T-helper 1 cell treated with Interleukin-12 subunit alpha and Interleukin-12 subunit beta and Interleukin-4 antibody, amounts not matched to agents 30 ng/mL and 1 ng/mL, for 36 hours (primary cell): ENCODE measurements around the gene NUTM2A. TPM values are rescaled to one million over a fixed set of nuclear protein-coding genes. Genes with fewer than 3 reads are reported as not detected.
"Not testable (repeated sequence)": the region's sequence is repeated elsewhere in the genome, so short reads cannot be mapped to it uniquely, and the experiment has no call there.

Source experiments
- intact Hi-C: fragments of 100-400 bp; cut with micrococcal nuclease; formaldehyde crosslinking; loops from one replicate; pipeline ENCODE4 v1.15.1; 2024
- total RNA-seq: library from RNA; stranded (reverse); gene quantifications from 2 replicates; pipeline ENCODE4 v1.2.3, GENCODE V29; 2022

The NUTM2A gene
- total RNA-seq, 1 donor from 2014 or later, result 0.12 TPM

- intact Hi-C loops, result not testable (repeated sequence)
Observed at GRCh38 chr10:87248818-87249353, 23.6 kb downstream of the NUTM2A start.

DNA sequence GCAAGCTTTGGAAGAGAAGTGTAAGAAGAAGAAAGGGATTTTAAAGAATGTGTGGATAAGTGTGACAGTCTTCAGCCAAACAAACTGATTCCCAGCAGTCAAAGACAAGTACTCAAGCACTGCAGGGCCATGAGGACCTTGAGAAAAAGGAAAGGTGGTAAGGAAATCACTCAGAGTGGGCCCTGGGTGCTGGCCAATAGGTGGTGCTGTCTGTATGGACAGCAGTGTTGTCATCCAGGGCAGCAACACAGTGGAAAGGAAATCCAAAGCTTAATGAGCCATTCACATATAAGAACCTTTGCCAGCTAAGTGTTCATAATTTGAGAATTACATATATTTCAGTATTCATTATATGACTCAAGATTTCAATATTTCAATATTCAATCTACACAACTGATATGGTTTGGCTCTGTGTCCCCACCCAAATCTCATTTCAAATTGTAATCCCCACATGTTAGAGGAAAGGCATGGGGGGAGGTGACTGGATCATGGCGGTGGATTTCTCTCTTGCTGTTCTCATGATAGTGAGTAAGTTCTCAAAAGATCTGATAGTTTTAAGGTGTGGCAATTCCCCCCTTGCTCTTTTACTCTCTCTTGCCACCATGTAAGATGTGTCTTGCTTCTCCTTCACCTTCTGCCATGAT, 55.6 kb downstream of the NUTM2A start:
- intact Hi-C loops, result not testable (repeated sequence)

Other genes starting within 250 kb of the NUTM2A start
- gene FAM25A, start 205.2 kb upstream of the NUTM2A start, total RNA-seq, result not detected in 2 replicates
- 108 and 110 TPM in 2 replicates for gene GLUD1, start 130.6 kb upstream of the NUTM2A start, total RNA-seq
- gene SHLD2, start 130.2 kb upstream of the NUTM2A start, total RNA-seq, result 34.7 and 35.2 TPM in 2 replicates
- gene NUTM2D, start 132.3 kb downstream of the NUTM2A start, total RNA-seq, result 2.4 and 3.2 TPM in 2 replicates